GM15510 (cell line): Measurements from ENCODE around the gene SLC13A3.

ENCODE experiments used
- POLR2A ChIP-seq: IDR thresholded peaks from 3 replicates; pipeline ENCODE4 v1.6.1; 2011; ENCODE audit warnings: borderline replicate concordance; ENCODE audit not compliant: insufficient read length; ENCODE audit errors: extremely low read depth

SLC13A3 gene

DNA sequence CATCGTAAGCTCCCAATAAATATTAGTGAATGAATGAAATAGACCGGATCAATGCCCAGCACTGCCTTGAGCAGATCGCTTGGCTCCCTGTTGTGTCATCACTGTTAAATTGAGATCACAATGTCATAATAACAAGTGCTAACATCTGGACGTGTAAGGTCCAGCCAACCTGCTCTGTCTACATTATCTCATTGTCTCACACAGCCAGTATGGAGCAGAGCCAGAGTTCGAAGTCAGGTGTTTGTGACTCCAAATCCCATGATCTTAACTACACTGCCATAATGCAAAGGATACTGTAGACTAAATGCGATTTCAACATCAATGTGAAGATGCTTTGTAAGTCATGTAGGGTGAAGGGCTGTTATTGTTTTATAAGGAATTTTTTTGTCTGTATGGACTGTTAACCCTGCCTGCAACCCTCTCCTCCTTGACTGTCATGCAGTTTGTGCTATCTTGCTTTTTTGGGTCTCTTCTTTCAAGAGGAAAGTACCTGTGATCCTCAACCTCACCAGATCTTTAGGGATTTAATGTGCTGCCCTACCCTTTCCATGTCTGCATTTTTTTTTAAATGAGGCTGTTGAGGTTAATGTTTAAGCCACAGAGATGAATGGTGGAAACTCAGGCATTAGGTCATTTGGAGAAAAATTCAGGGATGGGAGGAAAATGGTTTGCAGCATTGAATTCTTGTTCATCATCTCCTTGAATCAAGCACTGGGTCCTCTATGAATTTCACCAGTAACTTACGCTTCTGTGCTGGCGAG is 51.9 kb downstream of the SLC13A3 start:
- TF ChIP-seq POLR2A = no peak

DNA sequence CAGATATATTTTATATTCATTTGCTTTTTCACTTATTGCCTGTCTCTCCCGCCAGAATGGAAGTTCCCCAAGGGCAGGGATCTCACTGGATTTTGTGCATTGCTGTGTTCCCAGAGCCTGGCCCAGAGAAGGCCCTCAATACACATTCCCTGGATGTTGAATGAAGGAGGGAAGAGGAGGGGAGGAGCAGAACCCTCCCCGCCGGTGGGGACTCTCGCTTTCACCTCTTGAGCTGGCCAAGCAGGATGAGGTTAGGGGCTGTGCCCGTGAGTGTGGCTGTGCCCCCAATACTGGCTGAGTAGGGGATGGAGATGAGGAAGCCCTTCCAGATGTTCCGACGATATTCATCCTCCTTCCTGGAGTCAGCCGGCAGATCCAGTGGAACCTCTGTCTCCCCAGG is 55.3 kb downstream of the SLC13A3 start:
- TF ChIP-seq POLR2A = no peak

DNA sequence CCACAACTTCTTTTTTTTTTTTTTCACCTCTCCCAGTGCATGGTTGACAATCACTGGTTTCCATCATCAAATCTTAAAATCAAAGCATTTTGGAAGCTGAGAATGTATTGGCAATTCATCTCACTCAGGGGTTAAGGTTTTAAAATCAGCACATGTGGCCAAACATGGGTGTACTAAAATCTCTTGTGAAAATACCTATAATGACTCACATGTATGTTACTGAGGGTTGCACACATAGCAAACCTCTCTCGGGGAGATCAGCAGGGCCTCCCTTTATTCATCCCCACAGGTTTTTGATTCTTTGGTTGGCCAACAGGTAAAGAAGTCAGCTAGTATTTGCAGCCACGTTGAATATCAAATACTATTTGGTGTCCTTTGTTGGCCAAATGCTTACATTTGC is 56.5 kb downstream of the SLC13A3 start:
- TF ChIP-seq POLR2A = no peak

DNA sequence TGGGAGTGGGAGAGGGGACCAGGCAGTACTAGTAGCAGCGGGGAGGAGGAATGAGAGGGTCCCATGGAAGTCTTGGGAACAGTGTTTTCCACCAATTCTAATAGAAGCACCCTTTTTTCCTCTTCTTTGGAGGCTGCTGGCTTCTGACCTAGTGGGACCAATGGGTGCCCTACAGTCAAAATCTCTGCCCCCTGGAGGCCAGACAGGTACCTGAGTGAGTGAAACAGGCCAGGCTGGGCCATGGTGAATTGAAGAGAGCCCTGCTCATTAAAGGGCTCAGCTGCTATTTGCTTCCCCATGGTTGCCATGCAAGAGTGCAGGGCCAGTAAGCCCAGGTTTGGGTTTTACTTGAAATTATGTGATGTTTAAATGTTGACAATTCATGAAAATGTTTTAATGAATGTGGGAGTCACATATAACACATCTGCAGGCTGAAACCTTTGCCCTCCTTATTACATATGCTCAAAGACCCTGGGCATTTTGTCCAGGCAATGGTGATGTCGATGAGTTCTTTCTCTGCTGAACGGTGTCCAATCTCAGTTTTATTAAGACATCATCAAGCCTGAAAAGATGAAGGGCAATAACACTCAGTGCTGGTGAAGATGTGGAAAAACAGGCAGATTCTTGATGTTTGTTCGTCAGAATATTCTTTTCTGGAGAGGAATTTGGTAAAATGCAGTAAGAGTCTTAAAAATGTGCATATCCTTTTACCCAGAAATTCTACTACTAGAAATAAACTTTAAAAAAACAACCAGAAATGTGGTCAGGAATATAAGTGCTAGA is 58.5 kb downstream of the SLC13A3 start:
- no peak for TF ChIP-seq POLR2A

DNA sequence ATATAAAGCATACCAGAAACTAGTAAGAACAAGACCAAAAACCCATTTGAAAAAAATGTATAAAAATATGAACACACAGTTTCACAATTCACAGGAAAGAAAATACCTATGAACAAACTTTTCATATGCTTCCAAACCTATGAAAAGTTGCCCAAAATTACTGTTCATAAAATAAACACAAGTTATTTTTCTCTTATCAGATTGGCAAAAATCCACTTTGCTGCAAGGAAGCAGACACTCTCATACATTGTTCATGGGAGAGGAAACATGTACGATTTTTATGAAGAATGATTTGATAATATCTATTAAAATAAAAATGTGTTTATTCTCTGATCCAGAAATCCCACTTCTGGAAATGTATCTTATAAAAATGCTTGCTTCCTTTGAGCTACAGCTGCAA is 60.8 kb downstream of the SLC13A3 start:
- no peak for TF ChIP-seq POLR2A

DNA sequence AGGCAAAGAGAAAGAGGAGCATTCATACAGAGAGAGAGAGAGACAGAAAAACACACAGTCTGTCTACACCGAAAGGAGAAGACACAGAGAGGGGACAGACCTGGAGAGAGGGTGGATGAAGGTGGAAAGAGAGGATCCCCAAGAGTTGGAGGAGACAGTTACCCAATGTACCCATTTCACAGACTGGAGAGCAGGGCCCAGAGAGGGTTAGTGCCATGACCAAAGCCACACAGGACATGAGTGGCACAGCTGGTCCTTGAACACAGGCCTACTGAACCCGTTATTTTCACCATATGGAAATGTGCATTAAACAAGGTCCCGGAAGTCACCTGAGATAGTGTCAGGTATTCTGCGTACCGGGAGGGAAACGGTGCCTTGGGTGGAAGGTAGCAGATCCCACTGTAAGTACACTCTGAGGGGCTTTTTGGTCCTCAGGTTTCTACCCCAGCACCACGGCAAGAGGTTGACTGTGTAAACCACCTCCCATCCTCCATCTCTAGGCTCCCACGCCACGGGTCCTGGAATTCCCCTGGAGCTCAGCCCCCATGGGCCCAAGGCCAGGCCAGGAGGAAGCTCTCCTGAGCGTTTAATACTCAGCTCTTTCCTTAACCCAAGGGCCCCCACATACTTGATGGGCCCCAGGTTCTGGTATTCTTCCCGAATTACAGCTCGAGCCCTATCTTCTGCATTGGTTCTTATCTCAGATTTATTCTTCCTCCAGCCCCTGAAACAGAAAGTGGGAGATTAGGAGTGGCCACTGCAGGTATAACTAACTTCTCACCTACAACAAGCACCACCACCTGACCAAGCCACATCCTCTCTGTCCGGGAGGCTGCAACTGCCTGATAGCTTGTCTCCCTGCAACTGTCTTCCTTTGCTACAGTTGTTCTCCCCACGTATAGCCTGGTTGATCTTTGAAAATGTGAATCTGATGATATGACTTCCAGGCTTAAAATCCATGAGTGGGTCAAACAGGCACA is 62.4 kb downstream of the SLC13A3 start:
- no peak for TF ChIP-seq POLR2A

DNA sequence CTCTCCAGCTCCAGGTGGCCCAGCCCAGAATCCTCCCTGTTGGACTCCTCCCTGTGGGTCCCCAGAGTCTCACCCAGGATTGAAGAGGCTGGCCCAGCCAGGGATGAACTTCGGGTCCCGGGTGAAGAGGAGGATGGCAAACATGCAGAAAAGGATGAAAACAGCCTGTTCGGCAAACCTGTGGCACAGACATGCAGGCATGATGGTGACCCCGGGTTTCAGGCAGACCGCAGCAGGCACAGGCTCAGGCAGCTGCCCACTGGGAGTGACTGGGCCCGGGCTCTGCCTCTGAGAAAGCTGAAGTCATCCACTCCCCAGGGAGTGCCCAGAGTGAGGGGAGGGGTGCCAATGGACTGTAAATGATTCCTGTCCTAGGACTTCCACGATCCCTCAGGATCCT is 63.3 kb downstream of the SLC13A3 start:
- TF ChIP-seq POLR2A = no peak

DNA sequence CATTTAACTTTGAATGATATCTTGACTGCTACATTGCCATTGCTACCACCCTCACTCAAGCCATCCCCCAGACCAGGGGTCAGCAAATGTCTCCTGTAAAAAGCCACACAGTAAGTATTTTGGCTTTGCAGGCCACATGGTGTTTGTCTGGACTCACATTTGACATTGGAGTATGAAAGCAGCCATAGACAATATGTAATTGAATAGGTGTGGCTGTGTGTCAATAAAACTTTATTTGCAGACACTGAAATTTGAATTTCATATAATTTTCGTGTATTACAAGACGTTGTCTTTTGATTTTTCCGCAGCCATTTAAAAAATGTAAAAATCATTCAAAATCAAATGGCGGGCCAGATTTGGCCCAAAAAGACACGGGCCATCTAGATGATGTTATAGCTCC is 64.5 kb downstream of the SLC13A3 start:
- no peak for TF ChIP-seq POLR2A

DNA sequence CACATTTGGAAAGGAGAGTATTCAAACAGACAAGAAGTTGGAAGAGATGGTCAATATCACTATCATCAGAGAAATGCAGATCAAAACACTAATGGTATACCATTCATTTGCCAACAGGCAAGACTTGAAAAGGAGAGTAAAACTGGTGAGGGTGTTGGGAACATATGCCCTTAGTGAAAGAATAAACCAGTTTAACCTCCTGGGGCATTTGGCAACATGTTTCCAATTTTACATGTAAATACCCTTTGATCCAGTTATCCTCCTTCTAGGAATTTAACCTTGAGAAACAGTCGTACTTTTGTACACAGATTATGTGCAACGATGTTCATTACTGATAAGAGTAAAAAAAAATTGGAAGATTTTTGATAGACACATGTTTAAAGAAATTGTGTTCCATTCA is 66.8 kb downstream of the SLC13A3 start:
- no peak for TF ChIP-seq POLR2A

DNA sequence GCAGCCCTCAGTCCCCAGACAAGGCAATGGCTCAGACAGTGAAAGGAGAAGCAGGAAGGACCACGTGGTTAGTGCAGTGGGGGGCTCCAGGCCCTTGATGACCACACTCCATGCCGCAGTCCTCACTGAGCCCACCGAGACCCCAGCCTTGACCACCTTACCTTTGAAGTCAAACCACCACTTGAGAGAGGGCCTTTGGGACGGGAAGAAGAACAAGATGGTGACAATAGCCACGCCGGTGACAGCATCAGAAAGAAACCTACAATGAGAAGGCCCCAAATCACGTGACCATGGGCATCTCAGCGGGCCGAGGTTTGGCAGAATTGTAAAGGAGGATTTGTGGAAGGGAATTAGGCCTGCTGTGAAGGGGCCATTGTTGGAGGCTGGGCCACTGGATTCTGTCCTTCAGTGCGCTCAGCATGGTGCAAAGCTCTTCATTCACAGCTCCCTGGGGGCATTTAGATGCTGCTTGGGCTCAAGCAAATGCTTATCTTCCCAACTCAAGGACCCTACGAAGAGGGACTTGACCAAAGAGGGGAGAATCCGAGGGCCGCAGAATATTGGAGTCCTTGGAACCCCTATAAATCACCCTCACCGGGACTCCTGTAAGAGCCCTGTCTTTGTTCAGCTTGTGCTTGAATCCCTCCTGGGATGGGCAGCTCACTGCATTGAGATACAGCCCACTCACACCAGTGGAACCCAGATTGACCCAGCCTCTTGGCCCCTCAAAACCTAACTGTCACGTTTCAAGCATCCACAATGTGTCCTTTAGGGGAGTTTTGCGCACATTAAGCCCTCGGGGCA is 67.6 kb downstream of the SLC13A3 start:
- TF ChIP-seq POLR2A = no peak

DNA sequence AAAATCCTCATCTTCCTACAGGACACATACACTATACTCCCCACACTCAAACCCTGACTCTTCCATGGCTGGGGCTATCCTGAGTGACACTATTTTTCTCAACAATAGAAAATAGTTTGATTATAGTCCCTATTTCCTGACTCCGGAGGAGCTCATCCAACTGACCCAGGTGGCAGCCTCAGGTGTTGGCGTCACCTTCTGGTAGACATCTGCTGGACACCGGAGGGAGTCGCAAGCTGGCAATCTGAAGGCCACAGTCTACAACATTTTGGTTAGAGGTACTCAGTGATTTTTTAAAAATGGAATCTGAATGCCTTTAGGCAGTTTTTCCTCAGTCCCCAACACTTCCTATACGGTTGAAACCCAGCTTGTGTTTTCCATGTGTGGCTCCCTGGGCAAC is 68.6 kb downstream of the SLC13A3 start:
- TF ChIP-seq POLR2A = no peak

DNA sequence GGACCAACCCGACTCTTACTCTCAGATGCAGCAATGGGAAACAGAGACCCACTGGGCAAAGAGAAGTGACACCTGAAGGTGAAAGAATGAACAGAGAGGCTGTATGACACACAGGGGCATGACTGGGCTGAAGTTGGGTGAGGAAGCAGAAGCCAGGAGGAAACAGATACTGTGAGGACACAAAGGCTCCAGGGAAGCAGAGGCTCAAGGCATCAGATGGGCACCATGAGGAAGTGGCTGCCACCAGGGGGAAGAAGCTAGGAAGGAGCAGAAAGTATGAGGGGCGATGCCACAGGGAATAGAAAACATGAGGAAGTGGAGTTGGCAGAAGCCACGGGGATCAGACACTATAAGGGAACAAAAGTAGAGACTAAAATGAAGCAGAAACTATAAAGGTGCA is 69.9 kb downstream of the SLC13A3 start:
- TF ChIP-seq POLR2A = no peak

DNA sequence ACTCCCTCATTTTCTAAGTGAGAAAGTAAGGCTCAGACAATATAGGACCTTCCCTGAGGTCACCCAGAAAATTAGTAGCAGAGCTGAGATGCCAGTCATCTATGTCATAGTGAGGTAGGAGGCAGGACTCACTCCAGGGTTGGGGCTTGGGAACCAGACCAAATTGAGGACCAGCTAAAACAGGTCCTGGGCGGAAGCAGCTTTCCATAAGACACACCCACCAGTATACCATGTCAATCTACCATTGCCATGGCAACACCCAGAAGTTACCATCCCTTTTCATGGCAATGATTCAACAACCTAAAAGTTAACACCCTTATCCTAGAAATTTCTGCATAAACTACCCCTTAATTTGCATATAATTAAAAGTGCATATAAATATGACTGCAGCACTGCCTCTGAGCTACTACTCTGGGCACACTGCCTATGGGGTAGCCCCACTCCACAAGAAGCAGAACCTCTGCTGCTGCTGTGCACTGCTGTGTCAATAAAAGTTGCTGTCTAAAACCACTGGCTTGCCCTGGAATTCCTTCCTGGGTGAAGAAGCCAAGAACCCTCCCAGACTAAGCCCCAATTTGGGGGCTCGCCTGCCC is 70.5 kb downstream of the SLC13A3 start:
- no peak for TF ChIP-seq POLR2A

DNA sequence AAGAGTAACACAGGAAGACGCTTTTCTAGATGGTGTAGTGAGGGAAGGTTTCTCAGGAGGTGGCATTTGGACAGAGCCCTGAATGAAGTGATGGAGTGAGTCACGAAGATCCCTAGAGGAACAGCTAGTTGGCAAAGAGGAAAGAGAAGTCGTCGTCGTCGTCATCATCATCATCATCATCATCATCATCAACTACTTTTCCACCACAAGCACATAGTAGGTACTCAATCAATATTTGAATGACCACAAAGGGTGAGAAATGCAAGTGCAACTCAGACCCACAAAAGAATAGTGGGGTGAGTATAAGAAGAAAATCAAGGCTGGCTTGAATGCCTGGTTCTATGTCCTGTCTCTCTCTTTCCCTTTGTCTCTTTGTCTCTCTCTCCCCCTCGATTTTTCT is 72.5 kb downstream of the SLC13A3 start:
- TF ChIP-seq POLR2A = no peak

DNA sequence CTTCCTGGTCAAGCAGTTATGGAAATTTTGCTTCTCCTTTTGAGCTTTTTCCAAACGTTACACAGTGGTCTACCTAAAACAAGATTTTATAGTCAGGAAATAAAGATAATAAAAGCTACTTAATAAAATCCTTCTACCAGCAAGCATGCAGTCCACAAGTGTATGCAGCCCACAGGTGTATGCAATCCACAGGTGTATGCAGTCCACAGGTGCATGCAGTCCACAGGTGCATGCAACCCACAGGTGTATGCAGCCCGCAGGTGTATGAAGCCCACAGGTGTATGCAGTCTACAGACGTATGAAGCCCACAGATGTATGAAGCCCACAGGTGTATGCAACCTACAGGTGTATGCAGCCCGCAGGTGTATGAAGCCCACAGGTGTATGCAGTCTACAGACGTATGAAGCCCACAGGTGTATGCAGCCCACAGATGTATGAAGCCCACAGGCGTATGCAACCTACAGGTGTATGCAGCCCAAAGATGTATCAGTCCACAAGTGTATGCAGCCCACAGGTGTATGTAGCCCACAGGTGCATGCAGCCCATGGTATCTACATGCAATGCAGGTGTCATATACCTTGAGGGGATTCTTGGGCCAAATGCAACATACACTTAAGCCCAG is 74.4 kb downstream of the SLC13A3 start:
- TF ChIP-seq POLR2A = no peak
